HG03469 (cell line): ENCODE measurements around the gene XDH.

Experiments used
- ATAC-seq: cut with Tn5 transposase; IDR thresholded peaks from one replicate; pipeline ENCODE4 v1.9.1; 2021; ENCODE audit warnings: mild to moderate bottlenecking, moderate library complexity, moderate number of reproducible peaks; ENCODE audit not compliant: unreplicated experiment

Gene XDH

DNA sequence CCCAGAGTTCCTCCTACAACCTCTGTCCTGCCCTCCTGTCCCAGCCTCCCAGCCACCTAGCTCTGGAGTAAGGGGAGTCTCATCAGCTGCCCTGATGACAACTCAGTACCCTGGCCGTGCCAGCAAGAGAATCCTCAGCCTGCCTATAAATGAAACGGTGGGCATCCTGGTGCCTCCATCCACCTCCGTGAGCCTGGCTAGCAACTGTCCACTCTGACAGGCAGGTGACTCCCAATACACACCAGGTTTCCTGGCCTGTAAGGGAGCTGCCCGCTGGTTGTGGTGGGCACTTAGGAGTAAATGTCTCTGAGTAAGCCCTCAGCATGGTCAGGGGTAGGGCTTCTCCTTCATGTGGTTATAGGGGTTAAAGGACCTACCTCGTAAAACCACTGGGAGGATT, 81.5 kb downstream of the XDH start:
- ATAC-seq = no peak

GRCh38 chr2:31332521-31332920, 82.0 kb downstream of the XDH start:
- no peak for ATAC-seq

DNA sequence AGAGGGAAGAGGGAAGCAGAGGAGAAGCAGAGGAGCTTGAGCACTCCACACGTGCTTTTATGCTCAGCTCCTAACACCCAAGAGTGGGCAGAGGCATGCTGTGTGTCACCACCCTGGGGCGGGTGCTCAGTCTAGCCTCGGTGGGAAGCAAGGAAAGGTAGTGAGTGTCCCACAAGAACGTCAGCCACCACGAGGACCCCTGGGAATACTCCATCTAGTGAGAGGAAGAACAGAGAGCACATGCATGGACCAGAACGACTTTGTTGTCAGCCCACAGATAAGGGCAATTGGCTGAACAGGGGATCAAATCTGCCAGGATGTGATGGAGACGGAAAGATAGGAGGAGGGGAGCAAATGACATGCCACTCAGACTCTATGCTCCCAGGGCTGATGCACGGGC, 83.4 kb downstream of the XDH start:
- no peak for ATAC-seq

GRCh38 chr2:31329081-31329625, 85.4 kb downstream of the XDH start:
- no peak for ATAC-seq

DNA sequence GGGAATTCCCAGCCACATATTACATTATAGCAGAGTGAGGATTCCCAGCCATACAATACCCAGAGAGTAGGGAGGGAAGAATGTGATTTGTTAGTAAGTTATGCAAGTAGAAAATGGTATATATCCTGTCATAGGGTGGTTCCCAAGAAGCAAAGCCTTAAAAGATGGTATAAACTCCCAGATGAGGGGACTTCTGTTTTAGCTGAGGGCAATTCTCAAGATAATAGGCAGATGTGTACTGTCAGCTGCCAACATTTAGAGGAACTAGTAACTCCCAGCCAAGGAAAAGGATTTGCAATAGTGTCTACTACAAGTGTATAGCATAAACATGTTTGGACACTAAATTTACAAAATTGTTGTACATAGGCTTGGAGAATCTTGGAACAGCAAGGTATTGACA, 86.5 kb downstream of the XDH start:
- ATAC-seq = no peak

- ATAC-seq = no peak
Measured at GRCh38 chr2:31327505-31327904, 87.0 kb downstream of the XDH start.

- peak; percentile 53 for ATAC-seq
Measured at GRCh38 chr2:31324016-31324633, 90.4 kb downstream of the XDH start.

DNA sequence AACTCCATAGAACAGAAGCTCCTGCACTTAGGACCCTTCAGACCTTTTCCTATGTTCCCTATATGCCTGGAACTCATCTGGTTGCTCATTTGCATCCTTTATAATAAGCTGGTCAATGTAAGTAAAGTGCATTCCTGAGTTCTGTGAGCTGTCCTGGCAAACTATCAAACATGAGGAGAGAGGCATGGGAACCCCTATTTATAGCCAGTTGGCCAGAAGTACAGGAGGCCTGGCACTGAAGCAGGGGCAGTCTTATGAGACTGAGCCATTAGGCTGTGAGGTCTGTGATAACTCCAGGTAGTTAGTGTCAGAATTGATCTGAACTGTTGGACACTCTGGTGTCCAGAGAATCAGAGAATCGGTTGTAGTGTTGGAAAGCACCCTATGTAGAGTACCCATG, 92.2 kb downstream of the XDH start:
- no peak for ATAC-seq

DNA sequence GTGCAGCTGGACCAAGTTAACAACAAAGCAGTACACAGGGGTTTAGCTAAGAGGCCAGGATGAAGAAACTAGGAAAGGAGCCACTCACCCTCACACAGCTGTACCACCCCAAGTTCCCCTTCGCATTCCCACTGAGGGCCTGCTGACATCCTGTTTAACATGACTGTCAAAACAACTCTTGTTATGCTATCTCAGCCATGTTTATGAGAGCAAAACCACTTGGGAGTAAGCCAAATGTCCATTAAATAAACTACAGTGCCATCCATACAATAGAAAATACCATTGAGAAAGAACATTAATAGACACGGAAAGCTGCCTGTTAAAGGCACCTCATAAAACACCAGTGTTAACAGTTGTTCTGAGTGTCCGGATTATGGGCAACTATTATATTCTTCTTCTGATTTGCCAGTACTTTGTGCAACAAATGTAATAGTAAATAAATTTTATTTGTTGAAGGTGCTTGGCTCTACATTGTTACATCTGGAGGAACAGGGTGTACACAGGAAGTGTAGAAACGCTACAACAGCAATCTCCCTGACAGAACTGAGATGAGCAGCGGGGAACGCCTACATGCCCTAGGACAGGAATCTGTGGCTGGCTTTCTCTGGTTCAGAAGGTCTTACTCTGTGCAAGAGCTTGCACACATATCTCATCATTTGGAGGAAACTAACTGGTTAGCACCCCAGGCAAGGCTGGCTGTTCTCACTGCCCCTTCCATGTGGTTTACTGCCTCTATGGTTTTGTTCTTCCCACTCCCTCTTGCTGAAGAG, 95.0 kb downstream of the XDH start:
- ATAC-seq = peak; percentile 73

DNA sequence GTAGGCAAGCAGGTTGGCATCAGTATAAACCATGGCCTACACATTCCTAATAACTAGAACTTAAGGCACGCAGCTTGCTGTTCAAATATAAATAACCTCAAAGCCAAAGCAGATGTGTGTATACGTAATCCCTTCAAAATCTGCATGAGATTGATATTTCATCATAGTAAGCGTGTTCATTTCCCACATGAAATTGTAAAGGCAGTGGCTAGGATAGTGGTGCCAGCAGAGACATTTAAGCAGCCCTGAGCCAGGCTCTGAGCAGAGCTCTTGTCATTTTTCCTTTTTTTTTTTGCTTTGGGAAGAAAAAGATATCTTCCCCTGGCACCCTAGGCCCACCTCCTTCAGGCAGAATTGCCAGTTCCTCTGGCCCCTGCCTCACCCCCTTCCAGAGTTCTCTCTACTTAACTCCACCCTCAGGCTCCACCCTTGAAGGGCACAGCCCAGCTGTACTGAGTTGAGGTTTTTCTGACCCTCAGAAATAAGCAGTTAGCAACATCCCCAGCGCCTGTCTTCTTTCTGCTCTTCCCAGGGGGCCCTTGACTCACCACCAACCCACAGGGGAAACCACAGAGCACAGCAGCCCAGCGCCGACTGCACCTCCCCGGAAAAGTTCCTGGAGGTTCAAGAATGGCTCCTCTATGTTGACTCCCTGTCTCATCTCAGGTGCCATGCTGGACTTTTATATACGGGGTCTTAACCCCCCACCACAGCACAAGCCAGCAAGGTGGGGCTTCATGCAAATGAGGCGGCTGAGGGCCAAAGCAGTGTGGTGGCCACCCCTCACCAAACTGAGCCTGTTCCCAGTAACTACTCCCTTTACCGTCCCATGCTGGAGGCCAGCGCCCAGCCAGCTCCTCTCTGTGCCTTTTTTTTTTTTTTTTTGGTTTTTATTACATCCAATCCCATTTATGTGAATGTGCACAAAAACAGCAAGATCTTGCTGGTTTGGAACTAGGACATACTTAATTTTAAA, 95.9 kb downstream of the XDH start:
- no peak for ATAC-seq

DNA sequence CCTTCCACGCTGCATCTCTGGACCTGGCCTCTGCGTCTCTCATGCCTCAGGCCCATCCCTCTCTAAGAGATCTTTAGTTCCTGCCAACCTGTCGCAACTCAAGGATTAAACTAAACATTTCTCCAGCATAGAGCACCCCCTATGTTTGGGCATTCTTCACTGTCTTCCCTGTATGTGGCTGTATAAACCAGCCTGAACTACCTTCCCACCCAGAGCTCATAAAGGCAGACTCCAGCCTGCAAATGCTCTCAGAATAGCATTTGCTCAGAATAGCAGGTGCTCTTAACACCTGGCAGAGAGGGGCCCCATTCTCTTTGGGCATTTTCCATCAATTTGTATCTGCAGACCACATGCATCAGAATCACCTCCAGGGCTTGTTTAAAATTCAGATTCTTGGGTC, 97.1 kb downstream of the XDH start:
- ATAC-seq = no peak

GRCh38 chr2:31314761-31315160, 99.8 kb downstream of the XDH start:
- no peak for ATAC-seq

- ATAC-seq = no peak
Measured at GRCh38 chr2:31312898-31313297, 101.6 kb downstream of the XDH start.

DNA sequence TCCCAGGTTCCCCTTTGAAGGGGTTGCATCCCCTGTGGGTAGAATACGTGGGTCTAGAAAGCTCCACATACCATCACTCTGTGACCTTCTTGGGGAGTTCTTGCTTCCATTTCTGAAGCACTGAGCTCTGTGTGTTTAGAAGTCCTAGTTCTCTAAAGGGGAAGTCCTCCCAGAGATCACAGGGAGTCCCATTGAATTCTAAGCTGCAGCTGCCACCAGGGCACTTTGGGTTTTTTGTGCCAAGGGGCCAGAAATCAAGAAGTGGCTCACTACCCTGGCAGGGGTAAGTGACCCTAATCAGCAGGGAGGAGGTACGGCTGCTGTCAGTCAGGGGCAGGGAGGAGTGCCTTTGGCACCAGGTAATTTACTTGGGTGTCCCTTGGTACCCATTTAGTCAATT, 109.7 kb downstream of the XDH start:
- ATAC-seq = no peak

GRCh38 chr2:31302940-31303563, 111.5 kb downstream of the XDH start:
- ATAC-seq = no peak

- no peak for ATAC-seq
Measured at GRCh38 chr2:31300309-31300708, 114.2 kb downstream of the XDH start.

- ATAC-seq = no peak
Measured at GRCh38 chr2:31299547-31299946, 115.0 kb downstream of the XDH start.

GRCh38 chr2:31297751-31298150, 116.8 kb downstream of the XDH start:
- no peak for ATAC-seq

GRCh38 chr2:31296641-31297287, 117.8 kb downstream of the XDH start:
- ATAC-seq = no peak

DNA sequence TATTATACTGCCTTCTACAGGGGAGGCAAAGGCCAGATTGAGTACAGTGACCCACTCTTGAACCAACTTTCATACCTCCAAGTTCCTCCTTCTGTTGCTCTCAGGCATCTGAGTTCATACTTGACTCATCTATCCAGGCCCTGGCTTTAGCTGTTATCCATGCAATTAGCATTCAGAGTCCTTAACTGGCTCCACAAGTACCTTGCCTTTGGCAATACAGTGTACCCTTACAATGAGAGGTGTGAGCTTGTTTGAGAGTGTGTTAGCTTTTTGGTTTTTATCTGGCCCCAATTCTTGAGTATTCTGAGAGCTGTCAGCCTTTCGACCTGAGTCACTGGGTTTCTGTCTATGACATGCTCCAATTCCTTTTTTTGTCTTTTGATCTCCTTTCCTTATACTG, 120.3 kb downstream of the XDH start:
- ATAC-seq = no peak
